ENCODE results near the gene AGBL4.

DNA sequence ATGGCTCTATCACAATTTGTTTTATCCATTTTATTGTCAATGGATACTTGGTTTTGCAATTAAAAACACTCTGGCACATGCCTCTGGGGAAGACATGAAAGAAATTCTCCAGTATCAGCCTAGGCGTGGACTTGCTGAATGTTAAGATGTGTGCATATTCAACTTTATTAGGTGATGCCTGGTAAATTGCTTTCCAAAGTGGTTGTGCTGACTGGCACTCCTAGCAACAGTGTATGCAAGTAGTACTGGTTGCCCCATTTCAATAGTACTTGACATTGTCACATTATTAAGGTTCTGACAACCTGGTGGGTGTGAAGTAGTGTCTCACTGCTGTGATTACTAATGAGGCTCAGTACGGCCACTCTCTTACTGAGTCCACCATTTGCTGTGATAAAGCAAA, 1295.2 kb downstream of the AGBL4 start:
- TF ChIP-seq, protein P1, sequence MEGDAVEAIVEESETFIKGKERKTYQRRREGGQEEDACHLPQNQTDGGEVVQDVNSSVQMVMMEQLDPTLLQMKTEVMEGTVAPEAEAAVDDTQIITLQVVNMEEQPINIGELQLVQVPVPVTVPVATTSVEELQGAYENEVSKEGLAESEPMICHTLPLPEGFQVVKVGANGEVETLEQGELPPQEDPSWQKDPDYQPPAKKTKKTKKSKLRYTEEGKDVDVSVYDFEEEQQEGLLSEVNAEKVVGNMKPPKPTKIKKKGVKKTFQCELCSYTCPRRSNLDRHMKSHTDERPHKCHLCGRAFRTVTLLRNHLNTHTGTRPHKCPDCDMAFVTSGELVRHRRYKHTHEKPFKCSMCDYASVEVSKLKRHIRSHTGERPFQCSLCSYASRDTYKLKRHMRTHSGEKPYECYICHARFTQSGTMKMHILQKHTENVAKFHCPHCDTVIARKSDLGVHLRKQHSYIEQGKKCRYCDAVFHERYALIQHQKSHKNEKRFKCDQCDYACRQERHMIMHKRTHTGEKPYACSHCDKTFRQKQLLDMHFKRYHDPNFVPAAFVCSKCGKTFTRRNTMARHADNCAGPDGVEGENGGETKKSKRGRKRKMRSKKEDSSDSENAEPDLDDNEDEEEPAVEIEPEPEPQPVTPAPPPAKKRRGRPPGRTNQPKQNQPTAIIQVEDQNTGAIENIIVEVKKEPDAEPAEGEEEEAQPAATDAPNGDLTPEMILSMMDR (conservative IDR thresholded peaks at IDR 0.05; ENCODE audit: low read depth, low read length), result no peak
- TF ChIP-seq EZH2 (IDR thresholded peaks at IDR 0.05; ENCODE audit: low read length, unreplicated experiment) (no peak), EZH2phosphoT487 (IDR thresholded peaks at IDR 0.05; ENCODE audit: borderline replicate concordance, low read length) (no peak)
